ENCODE measurements around the gene HSPB6.

GRCh38 chr19:35729763-35730162 lies 27.1 kb downstream of the HSPB6 start:
- TF ChIP-seq CTCF (IDR thresholded peaks at IDR 0.05) (no peak), ZFX (IDR thresholded peaks at IDR 0.05; ENCODE audit: borderline replicate concordance) (no peak)
